B cell (primary cell): ENCODE measurements around the gene LARGE2. TPM values are rescaled to one million over a fixed set of nuclear protein-coding genes. Genes with fewer than 3 reads are reported as not detected.

Source experiments
- ATAC-seq: fragments of 200-7000 bp; cut with Tn5 transposase; one replicate; pipeline ENCODE4 v1.10.0; 2021; ENCODE audit warnings: low read depth, mild to moderate bottlenecking, moderate number of reproducible peaks, moderate library complexity
- CTCF ChIA-PET: fragments of 350-600 bp; sonication (Branson Sonifier 250); formaldehyde crosslinking; loops from one replicate; lab custom pipeline; 2021; ENCODE audit warnings: antibody characterized with exemption, inconsistent platforms; lab: Charles Lee
- POLR2A ChIA-PET: fragments of 350-600 bp; sonication (Branson Sonifier 250); formaldehyde crosslinking; loops from one replicate; lab custom pipeline; 2021; ENCODE audit warnings: antibody characterized with exemption; lab: Charles Lee
- DNase-seq: peaks from one replicate; pipeline ENCODE4 v3.0.0; 2013
- H2AFZ ChIP-seq: 2 replicates; pipeline ENCODE4 v1.6.1; 2012; ENCODE audit warnings: mild to moderate bottlenecking, low read depth, low read length; ENCODE audit not compliant: insufficient read depth, poor library complexity, severe bottlenecking
- H3K27ac ChIP-seq, 2 donors: 1 replicate in 1 of 2; 2 replicates in 1 of 2; pipeline ENCODE4 v1.5.1; 2012 to 2013; ENCODE audit warnings: low read length in 2 of 2, mild to moderate bottlenecking in 2 of 2, moderate library complexity in 1 of 2
- H3K27me3 ChIP-seq, 4 experiments: fragments of 200-600 bp in 1 of 4; sonication (generic) in 1 of 4; replicated peaks in 1 of 4; 1 replicate in 2 of 4; 2 replicates in 2 of 4; pipeline versions ENCODE4 v1.6.1 to v1.7.0; 2013 to 2016; ENCODE audit warnings: low read length in 3 of 4, mild to moderate bottlenecking in 2 of 4, mixed read lengths in 1 of 4, moderate library complexity in 1 of 4; ENCODE audit not compliant: insufficient read depth in 4 of 4, control insufficient read depth in 3 of 4; ENCODE audit errors: control extremely low read depth in 1 of 4
- H3K36me3 ChIP-seq, 2 experiments: replicated peaks in 1 of 2; 1 replicate in 1 of 2; 2 replicates in 1 of 2; pipeline versions ENCODE4 v1.6.1 to v1.7.1; 2013; ENCODE audit warnings: low read length in 1 of 2; ENCODE audit not compliant: insufficient read depth in 2 of 2, control insufficient read depth in 1 of 2; ENCODE audit errors: control extremely low read depth in 1 of 2, extremely low read depth in 1 of 2
- H3K4me1 ChIP-seq, 2 donors: fragments of 200-600 bp in 1 of 2; sonication (generic) in 1 of 2; 1 replicate in 1 of 2; 2 replicates in 1 of 2; pipeline versions ENCODE4 v1.5.1 to v1.6.1; 2013 to 2017; ENCODE audit warnings: low read length in 2 of 2; ENCODE audit not compliant: control insufficient read depth in 2 of 2, insufficient read depth in 2 of 2
- H3K4me2 ChIP-seq: replicated peaks from 2 replicates; pipeline ENCODE3; 2012; ENCODE audit warnings: mild to moderate bottlenecking, low read depth, low read length; ENCODE audit not compliant: poor library complexity, severe bottlenecking
- H3K4me3 ChIP-seq, 5 experiments: fragments of 200-600 bp in 1 of 5; sonication (generic) in 1 of 5; 1 replicate in 3 of 5; 2 replicates in 2 of 5; pipeline versions ENCODE4 v1.5.1 to v1.7.0; 2011 to 2016; ENCODE audit warnings: low read length in 4 of 5, mild to moderate bottlenecking in 4 of 5, low read depth in 2 of 5, control low read depth in 1 of 5, moderate library complexity in 1 of 5; ENCODE audit not compliant: insufficient read depth in 1 of 5; ENCODE audit errors: control extremely low read depth in 1 of 5, extremely low read depth in 1 of 5
- H3K79me2 ChIP-seq: fragments of 200-600 bp; sonication (generic); one replicate; pipeline ENCODE4 v1.6.0; 2016; ENCODE audit warnings: low read length; ENCODE audit not compliant: control insufficient read depth, insufficient read depth
- H3K9ac ChIP-seq: fragments of 200-600 bp; sonication (generic); 2 replicates; pipeline ENCODE4 v1.6.1; 2017; ENCODE audit warnings: mild to moderate bottlenecking, low read length, moderate library complexity
- H3K9me3 ChIP-seq, 3 donors: one replicate each; pipeline versions ENCODE4 v1.6.1 to v1.7.1; 2013; ENCODE audit warnings: low read length in 2 of 3; ENCODE audit not compliant: control insufficient read depth in 2 of 3, insufficient read depth in 1 of 3; ENCODE audit errors: control extremely low read depth in 1 of 3
- H4K20me1 ChIP-seq: 2 replicates; pipeline ENCODE4 v1.6.0; 2012; ENCODE audit warnings: mild to moderate bottlenecking, low read length; ENCODE audit not compliant: insufficient read depth, control insufficient read depth, poor library complexity, severe bottlenecking
- H3K27ac Mint-ChIP-seq: one replicate; pipeline ENCODE4 v1.8.0; 2021; ENCODE audit warnings: mixed read lengths
- H3K27me3 Mint-ChIP-seq: one replicate; pipeline ENCODE4 v1.8.0; 2021; ENCODE audit warnings: mixed read lengths
- H3K4me1 Mint-ChIP-seq: one replicate; pipeline ENCODE4 v1.8.0; 2021; ENCODE audit warnings: mixed read lengths
- H3K4me3 Mint-ChIP-seq: one replicate; pipeline ENCODE4 v1.8.0; 2021; ENCODE audit warnings: mixed read lengths
- H3K9me3 Mint-ChIP-seq: one replicate; pipeline ENCODE4 v1.8.0; 2022; ENCODE audit warnings: mixed read lengths; ENCODE audit not compliant: insufficient read depth
- EZH2 ChIP-seq: IDR thresholded peaks from 2 replicates; pipeline ENCODE4 v1.6.1; 2012; ENCODE audit warnings: borderline replicate concordance, low read depth, mild to moderate bottlenecking, moderate library complexity, low read length; ENCODE audit not compliant: insufficient read depth, poor library complexity, severe bottlenecking
- WGBS: methylation state at CpG from one replicate; pipeline ENCODE4 v1.1.5; 2013; ENCODE audit warnings: missing lambda C conversion rate; ENCODE audit not compliant: insufficient coverage; 5-methylcytosine and 5-hydroxymethylcytosine counted together
- intact Hi-C: fragments of 100-400 bp; cut with micrococcal nuclease; formaldehyde crosslinking; loops from one replicate; pipeline ENCODE4 v1.10.0; 2022
- polyA plus RNA-seq: library from polyadenylated mRNA; depleted of rRNA; stranded (reverse); fragments of >200 nt; gene quantifications from 2 replicates; pipeline ENCODE4 v1.2.3, GENCODE V29; 2012
- total RNA-seq, 2 donors: library from RNA; stranded (reverse); fragments of 120-200 nt in 1 of 2; gene quantifications; 1 replicate in 1 of 2; 2 replicates in 1 of 2; pipeline versions ENCODE4 v1.2.3 to v1.2.4, GENCODE V29; 2013 to 2022
- TF ChIP-seq, protein P1 (sequence below): fragments of 200-600 bp; IDR thresholded peaks from one replicate; pipeline ENCODE4 v1.8.0; 2022; ENCODE audit warnings: antibody characterized with exemption, mild to moderate bottlenecking

Gene LARGE2
- total and polyA plus RNA-seq, 2 donors (not counting 1 experiment from before 2014, with no cell fraction given) = 109 to 264 TPM

DNA sequence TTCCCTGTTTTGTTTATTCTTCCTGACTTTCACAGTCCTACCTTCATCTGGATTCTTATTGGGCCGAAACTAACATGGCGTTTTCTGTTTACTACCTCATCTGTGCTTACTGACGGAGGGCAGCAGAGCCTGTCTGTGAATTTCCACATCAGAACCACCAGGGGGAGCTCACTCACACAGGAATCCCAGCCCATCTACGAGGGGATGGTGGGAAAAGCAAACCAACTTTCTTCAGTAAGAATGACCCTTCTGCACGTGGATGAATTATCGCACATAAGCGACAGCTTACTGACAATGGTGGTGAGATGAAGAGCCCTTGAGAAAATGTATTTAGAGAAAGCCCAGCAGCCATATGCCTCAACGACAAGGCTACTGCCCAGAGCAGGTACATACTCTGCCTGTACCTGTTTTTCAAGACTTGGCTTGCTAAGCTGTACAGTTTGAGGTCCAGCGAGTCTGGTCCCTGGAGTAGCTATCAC is 42.5 kb downstream of the LARGE2 start:
- no peaks in the 10 kb centered on the region for H3K4me1 Mint-ChIP-seq
- Histone ChIP-seq H4K20me1 (no peaks in the 10 kb centered on the region), H3K36me3 (peaks cover 26 to 40% of the 10 kb centered on the region in 2 experiments), H3K9ac (no peak overlapping the region), H3K4me2 (peak overlapping the region; percentile 49), H3K27ac (peak overlapping the region in 1 of 2 donors; percentile 71), H2AFZ (peak overlapping the region; percentile 68), H3K9me3 (peaks cover 0 to 1% (median 0%) of the 10 kb centered on the region in 3 donors), H3K27me3 (no peaks in the 10 kb centered on the region), H3K4me3 (no peak overlapping the region), H3K79me2 (no peaks in the 10 kb centered on the region), H3K4me1 (peaks cover 5 to 6% of the 10 kb centered on the region in 2 donors)
- DNase-seq (peak; percentile 82), ATAC-seq (peak; percentile 95)
- no peaks in the 10 kb centered on the region for H3K27me3 Mint-ChIP-seq
- CTCF ChIA-PET = interaction anchor here (0.6 to 6.2 kb wide), 38 partner anchors 9 to 701 kb away, joined by 3 to 58 read pairs (median 5); partner anchors contain the start of genes ATG13, CRY2, LARGE2 and PEX16
- H3K27ac Mint-ChIP-seq = no peak overlapping the region
- WGBS = 48% methylated on average over 5 of the region's 9 CpGs
- H3K4me3 Mint-ChIP-seq = no peak overlapping the region
- POLR2A ChIA-PET = interaction anchor here (0.6 to 1.4 kb wide), 6 partner anchors 34 to 115 kb away, joined by 3 to 6 read pairs (median 4); partner anchors contain the start of gene PEX16
- no peak for TF ChIP-seq EZH2
- TF ChIP-seq, protein P1, sequence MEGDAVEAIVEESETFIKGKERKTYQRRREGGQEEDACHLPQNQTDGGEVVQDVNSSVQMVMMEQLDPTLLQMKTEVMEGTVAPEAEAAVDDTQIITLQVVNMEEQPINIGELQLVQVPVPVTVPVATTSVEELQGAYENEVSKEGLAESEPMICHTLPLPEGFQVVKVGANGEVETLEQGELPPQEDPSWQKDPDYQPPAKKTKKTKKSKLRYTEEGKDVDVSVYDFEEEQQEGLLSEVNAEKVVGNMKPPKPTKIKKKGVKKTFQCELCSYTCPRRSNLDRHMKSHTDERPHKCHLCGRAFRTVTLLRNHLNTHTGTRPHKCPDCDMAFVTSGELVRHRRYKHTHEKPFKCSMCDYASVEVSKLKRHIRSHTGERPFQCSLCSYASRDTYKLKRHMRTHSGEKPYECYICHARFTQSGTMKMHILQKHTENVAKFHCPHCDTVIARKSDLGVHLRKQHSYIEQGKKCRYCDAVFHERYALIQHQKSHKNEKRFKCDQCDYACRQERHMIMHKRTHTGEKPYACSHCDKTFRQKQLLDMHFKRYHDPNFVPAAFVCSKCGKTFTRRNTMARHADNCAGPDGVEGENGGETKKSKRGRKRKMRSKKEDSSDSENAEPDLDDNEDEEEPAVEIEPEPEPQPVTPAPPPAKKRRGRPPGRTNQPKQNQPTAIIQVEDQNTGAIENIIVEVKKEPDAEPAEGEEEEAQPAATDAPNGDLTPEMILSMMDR = peak; percentile 95
- H3K9me3 Mint-ChIP-seq = no peaks in the 10 kb centered on the region
- intact Hi-C loops = loop anchor here (1.0 to 2.0 kb wide), 3 partner anchors 34 to 42 kb away; partner anchors contain the start of gene LARGE2

DNA sequence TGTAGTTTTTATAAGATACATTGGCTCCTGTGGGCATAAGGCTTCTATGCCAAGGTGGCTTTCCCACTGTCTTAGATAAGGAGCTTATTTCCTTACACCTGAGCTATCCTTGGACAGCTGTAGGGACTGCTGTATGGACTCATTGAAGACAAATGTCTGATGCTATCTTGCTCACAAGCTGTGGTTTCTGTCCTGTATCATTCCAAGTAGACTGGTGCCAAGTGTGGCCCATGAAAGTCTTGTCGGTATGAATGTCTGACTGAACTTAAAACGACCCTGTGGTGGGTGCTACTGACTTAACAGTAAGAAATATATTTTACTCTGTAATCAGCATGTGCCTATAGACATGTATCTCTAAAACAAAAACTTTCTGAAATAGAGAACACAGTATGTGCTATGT is 45.0 kb downstream of the LARGE2 start:
- H3K27me3 Mint-ChIP-seq = no peaks in the 10 kb centered on the region
- POLR2A ChIA-PET = interaction anchor here (0.6 kb wide), 1 partner anchor 32 kb away, joined by 8 read pairs; no protein-coding TSS in a partner anchor
- H3K27ac Mint-ChIP-seq = no peak overlapping the region
- TF ChIP-seq, protein P1 = no peak
- TF ChIP-seq EZH2 = no peak
- Histone ChIP-seq H3K4me1 (peaks cover 5 to 6% of the 10 kb centered on the region in 2 donors), H3K36me3 (peaks cover 18 to 47% of the 10 kb centered on the region in 2 experiments), H3K9me3 (no peaks in the 10 kb centered on the region), H3K4me3 (no peak overlapping the region), H3K27me3 (no peaks in the 10 kb centered on the region), H3K27ac (no peak overlapping the region), H3K9ac (no peak overlapping the region), H4K20me1 (no peaks in the 10 kb centered on the region), H3K4me2 (no peak overlapping the region), H2AFZ (no peak overlapping the region), H3K79me2 (no peaks in the 10 kb centered on the region)
- no peaks in the 10 kb centered on the region for H3K9me3 Mint-ChIP-seq
- no peak for DNase-seq
- intact Hi-C loops = no loop called here
- H3K4me1 Mint-ChIP-seq = no peaks in the 10 kb centered on the region
- CTCF ChIA-PET = interaction anchor here (0.7 to 6.2 kb wide), 8 partner anchors 11 to 195 kb away, joined by 3 to 58 read pairs (median 39); partner anchors contain the start of genes LARGE2 and PEX16
- H3K4me3 Mint-ChIP-seq = no peak overlapping the region
- no peak for ATAC-seq
- WGBS = no CpG with 5 or more reads among the region's 2 CpGs
